Ishikawa (cell line): Measurements from ENCODE around the gene MMAB.

Experiments
- CREB1 ChIP-seq: IDR thresholded peaks from 2 replicates; pipeline ENCODE4 v1.6.1; 2012; ENCODE audit warnings: low read depth
- EP300 ChIP-seq: IDR thresholded peaks from 2 replicates; pipeline ENCODE4 v1.6.1; 2012; ENCODE audit warnings: borderline replicate concordance
- MAX ChIP-seq: IDR thresholded peaks from 2 replicates; pipeline ENCODE4 v1.6.1; 2012
- REST ChIP-seq: IDR thresholded peaks from 2 replicates; pipeline ENCODE4 v1.6.1; 2012; ENCODE audit warnings: low read depth, mild to moderate bottlenecking
- TAF1 ChIP-seq: IDR thresholded peaks from 2 replicates; pipeline ENCODE4 v1.6.1; 2012; ENCODE audit warnings: low read depth, mild to moderate bottlenecking

- TF ChIP-seq TAF1 (no peak), MAX (no peak), CREB1 (no peak), EP300 (no peak), REST (no peak)
Measured at GRCh38 chr12:109532721-109533486, 40.4 kb downstream of the MMAB start.
